HG02870 (cell line): ENCODE results near the gene ZNF639.
"Not testable (repeated sequence)": the region's sequence is repeated elsewhere in the genome, so short reads cannot be mapped to it uniquely, and the experiment has no call there.

ENCODE experiments used
- ATAC-seq: cut with Tn5 transposase; IDR thresholded peaks from one replicate; pipeline ENCODE4 v1.9.1; 2021; ENCODE audit warnings: mild to moderate bottlenecking, moderate library complexity; ENCODE audit not compliant: unreplicated experiment

ZNF639 gene, protein sequence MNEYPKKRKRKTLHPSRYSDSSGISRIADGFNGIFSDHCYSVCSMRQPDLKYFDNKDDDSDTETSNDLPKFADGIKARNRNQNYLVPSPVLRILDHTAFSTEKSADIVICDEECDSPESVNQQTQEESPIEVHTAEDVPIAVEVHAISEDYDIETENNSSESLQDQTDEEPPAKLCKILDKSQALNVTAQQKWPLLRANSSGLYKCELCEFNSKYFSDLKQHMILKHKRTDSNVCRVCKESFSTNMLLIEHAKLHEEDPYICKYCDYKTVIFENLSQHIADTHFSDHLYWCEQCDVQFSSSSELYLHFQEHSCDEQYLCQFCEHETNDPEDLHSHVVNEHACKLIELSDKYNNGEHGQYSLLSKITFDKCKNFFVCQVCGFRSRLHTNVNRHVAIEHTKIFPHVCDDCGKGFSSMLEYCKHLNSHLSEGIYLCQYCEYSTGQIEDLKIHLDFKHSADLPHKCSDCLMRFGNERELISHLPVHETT

DNA sequence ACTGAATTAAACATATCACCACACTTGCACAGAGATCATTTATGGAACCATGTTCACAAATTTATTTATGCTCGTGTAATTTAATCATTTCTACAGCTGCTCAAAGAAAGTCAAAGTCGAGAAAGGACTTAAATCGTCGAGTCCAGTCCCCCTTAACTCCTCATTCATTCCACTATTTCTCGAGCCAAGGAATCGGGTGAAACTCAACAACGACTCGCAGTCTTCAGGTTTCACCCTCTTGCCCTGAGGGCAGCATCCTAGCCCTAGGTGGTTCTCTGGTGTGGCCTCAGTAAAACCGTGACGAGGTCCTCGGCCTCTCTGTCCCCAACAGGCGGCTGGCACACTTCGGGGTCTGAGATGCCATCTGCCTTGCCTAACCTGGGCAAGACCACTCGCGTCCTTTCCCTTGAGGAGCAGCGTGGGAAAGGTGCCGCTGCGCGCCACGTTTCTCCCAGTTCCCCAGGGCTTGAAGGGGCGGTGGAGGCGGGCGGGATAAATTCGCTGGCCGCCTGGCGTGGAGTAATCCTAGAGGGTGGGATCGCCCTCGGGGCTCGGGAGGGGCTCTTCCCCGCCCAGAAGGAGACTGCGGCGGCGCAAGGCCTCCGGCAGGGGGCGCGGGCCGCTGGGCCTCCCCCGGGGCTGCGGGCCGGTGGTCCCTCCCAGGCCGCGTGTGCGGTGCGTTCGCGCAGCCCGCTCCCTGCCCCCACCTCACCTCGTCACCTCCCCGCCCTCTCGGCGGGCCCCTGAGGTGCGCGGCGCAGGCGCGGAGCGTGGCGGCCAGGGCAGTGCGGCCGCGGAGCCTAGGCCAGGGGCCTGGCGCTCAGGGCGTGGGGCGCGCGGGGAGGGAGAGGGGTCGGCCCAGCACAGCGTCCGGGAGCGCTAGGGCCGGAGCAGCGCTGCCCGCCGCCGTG, at the start of gene ZNF639:
ZNF639 (plus strand) TSS at position 746 of the 911 bp plus-strand sequence. CDS start 5,263 bp downstream, outside the sequence.
- peak; percentile 60 for ATAC-seq

DNA sequence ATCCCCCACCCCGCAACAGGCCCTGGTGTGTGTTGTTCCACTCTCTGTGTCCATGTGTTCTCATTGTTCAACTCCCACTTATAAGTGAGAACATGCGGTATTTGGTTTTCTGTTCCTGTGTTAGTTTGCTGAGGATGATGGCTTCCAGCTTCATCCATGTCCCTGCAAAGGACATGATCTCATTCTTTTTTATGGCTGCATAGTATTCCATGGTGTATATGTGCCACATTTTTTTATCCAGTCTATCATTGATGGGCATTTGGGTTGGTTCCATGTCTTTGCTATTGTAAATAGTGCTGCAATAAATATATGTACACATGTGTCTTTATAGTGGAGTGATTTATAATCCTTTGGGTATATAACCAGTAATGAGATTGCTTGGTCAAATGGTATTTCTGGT, 48.4 kb upstream of the ZNF639 start:
- not testable (repeated sequence) for ATAC-seq

DNA sequence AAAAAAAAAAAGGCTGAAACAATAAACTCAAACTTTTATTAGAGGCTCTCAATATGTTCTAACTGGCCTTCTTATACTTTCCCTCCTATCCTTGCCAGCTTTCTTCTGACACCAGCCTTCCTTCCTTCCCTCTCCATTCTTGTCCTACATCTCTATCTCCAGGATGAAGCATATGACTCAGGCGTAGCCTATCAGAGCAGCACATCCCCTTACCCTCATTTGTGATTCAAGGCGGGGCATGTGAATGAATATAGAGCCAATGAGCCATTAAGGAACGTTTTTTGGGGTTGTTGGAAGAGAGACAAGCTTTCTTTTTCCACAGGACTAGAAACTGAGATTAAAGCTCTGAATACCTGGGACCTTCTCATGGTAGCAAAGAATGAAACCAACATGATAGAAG, 46.8 kb upstream of the ZNF639 start:
- ATAC-seq = no peak

DNA sequence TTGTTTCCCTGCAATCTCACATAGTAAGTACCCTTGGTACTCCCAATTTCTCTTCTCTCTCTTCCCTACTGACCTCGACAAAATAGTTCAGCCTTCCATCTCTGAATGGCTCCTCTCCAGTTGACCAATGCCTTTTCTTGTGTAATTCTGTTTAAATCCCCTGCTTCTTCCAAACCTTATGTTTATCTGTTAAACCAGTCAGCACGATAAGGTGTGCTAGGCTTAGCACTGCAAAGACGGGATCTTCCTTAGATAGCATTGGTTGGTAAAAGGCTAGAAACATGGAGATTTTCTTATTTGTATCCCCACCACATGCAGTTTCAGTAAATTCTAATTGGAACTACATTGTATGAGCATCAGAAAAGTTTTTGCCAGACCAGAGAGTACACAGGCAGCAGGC, 46.1 kb upstream of the ZNF639 start:
- ATAC-seq = no peak

DNA sequence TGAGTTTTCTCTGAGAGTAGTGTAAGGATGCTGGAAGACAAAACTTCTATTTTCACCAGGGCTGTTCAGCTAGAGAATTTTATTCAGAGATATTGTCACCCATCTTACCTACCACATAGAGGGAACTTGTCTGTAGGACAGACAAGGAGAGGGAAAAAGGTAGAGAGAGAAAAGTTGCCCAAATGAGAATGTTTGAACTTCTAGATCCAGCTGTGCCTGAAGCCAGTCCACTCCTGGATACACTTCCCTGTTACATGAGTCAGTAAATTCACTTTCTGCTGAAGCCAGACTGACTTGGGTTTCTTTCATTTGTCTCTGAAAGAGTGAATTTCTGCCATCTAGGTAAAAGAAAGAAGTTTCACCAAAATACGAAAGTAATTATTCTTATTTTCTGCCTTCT, 44.7 kb upstream of the ZNF639 start:
- ATAC-seq = no peak

DNA sequence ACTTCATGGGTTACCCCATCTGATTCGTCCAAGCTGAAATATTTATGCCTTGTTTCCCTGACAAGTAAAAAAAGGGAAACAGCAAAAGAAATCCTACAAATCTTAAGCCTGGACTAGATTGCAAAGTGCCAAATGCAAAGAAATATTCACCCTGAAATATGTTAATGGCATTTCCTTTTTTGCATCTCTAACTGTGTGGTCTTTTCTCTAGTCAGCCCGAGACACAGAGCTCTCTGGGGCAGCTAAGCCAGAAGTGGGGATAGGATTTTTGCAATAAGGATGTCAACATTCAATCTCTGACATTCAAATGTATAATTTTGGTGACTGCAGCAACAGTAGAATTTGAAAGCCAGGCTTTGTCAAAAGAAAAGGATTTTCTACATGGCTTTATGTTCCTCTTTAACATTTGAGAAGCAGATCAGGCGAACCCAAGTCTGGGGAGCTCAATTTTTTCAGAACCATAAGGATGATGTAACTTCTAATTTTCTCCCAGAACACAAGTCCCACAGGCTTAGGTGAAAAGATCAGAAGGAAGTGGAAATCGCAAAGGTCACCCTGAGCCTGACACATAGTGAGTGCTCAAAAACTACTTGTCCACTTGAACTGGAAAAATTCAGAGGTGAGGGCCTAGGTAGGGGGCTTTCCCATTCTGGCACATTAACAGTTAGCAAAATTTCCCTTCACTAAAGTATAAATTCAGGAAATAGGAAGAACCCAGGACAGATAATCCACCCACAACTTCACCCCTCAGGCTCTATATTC, 43.7 kb upstream of the ZNF639 start:
- no peak for ATAC-seq

DNA sequence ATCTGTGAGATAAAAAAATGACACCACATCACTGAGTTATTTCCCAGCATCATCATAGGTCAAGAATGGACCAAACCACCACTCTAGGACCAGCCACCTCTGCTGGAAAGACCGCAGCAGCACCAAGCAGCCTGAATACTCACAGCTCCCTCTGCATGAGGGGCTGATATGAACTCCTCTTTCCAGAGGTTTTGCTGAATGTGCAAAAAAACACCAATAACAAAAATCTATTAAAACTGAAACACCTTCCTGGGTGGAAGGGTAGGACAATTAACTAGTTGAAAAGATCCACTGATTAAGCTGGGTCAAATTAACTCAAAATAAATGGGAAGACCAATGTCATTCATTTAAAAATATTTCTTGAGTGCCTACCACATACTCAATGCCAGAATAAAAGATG, 43.0 kb upstream of the ZNF639 start:
- no peak for ATAC-seq

DNA sequence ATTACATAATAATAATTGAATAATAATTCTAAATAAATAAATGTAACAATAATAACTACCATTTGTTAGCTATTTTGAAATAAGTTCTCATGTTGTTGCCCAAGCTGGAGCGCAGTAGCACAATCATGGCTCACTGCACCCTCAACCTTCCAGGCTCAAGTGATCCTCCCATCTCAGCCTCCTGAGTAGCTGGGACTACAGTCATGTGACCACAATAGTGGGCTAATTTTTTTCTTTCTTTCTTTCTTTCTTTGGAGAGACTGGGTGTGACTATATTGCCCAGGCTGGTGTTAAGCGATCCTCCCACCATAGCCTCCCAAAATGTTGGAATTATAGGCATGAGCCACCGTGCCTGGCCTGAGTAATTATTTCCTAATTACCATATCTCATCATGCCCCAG, 41.0 kb upstream of the ZNF639 start:
- no peak for ATAC-seq

DNA sequence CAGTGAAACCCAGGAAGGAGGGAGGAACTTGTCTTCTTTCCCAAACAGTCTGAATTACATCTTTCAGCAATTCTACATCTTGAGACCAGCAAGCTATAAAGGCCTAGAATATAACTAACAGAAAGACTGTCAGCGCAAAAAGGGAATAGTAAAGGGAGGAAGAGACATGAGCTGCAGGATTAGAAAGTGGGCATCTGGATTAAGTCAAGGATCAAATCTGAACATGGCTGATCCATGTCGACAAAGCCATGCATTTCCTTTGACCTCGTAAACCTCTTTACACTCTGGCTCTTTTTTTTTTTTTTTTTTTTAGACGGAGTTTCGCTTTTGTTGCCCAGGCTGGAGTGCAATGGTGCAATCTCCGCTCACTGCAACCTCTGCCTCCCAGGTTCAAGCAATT, 36.5 kb upstream of the ZNF639 start:
- no peak for ATAC-seq

DNA sequence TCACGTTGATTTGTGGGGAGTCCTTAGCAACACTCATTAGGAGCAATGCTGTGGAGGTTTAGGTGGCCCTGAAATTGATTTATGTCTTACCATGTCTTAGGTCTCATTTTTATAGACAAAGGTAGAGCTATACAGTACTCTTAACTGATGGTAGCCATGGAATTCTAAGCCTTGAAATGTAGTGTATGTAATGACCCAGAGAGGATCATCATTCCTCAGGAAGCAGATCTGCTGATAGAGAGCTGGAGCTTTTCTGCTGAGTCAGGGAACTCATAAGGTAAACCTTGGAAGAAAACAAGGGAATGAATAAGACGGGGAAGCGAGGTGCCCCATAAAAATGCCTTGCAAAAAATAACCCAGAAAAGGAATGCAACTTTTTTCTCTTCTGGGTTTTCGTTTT, 34.0 kb upstream of the ZNF639 start:
- no peak for ATAC-seq

DNA sequence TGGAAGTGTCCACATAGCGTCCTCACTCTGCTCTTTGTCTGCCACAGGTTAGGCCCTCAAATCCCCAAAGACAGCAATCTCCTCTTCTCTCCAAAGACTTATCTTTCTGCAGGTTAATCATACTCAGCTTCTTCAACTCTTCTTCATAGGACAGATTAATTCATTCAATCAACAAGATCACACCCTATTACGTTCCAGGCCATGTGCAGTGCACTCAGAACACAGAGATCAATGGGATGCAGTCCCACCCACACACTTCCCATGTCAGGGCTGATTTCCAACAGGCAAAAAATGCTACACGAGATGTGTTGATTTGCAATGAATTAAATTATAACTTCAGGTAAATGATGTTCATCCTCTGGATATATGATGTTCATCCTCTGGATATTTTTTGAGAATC, 33.5 kb upstream of the ZNF639 start:
- ATAC-seq = no peak

DNA sequence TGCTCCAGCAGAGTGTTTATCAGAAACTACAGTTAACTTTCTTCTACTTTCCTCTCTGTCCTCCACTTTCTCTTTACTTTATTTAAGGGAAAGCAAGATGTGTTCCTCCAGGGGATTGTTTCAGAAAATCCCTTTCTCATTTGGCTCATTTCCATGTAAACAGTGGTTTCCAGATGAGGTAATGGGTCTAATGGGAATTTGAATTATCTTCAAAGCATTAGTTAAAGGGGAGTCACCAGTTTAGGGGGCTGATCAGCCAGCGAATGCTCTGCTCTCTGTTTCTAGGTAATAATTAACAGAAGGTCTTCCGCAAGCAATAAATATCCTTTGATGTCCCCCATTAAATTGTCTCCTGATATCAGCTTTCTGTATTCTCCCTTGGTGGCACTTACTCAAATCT, 30.4 kb upstream of the ZNF639 start:
- no peak for ATAC-seq

DNA sequence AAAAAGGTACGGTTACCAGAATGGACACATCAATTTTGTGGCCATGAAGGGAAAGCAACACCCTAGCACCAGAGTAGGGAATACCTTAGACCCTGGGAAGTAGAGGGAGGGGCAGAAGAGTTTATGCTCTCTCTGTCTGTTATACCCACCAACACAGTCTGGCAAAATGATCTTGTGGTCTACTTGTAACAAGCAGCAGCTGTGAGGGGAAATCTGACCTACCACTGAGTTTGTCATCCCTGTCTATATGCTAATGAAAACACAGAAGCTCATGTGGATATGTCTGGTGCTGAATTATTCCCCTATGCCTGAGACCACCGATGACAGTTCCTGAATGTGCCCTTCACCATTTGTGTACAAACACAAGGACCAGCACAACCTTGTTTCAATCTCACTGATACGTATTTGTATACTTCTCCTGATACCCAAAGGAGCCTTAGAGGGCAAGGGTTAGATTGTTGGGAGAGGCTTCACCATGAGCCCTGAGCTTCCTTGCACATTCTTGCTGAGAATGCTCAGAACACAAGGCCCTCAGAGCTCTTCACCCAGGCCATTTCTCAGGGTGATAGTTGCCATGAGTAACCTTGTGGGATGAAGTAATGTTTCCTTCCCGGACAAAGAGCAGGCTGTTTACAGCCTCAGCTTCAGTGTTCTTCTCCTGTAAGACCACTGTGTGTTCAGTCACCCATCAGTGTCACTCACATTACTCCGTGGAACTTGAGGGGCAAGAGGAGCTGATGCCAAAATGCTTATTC, 24.7 kb upstream of the ZNF639 start:
- no peak for ATAC-seq

DNA sequence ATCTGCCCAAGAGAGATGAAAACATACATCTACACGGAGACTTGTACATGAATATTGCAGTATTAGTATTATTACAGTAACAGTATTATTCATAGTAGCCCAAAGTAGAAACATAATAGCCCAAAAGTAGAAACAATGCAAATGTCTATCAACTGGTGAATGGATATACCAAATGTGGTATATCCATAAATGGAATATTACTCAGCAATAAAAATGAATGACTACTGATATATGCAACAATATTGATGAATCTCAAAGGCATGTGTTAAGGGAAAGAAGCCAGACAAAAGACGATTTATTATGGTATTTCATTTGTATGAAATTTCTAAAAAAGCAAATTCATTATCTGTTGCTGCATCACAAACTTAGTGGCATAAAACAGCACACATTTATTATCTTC, 23.5 kb upstream of the ZNF639 start:
- ATAC-seq = no peak

DNA sequence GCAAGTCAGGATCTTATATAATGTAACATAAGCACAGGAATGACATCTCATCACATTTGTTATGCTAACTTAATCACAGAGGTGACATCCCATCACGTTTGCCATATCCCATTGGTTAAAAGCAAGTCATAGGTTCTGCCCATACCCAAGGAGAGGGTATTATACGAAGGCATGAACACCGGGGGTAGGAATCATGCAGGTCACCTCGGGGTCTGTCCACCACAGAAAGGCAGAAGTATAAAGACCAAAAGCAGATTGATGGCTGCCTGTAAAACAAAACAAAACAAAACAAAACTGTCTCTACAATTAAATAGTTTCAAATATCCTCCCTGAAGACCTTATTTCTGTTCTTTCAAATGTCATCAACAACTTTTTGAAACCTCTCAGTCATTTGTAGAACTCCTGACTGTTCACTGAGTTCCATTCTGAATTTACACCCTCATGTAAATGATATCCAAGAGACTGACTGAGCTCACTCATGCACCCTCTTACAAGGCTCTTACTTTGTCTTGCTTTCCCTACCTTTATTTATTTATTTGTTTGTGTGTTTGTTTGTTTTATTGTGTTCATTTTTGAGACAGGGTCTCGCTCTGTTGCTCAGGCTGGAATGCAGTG, 22.7 kb upstream of the ZNF639 start:
- peak; percentile 94 for ATAC-seq

DNA sequence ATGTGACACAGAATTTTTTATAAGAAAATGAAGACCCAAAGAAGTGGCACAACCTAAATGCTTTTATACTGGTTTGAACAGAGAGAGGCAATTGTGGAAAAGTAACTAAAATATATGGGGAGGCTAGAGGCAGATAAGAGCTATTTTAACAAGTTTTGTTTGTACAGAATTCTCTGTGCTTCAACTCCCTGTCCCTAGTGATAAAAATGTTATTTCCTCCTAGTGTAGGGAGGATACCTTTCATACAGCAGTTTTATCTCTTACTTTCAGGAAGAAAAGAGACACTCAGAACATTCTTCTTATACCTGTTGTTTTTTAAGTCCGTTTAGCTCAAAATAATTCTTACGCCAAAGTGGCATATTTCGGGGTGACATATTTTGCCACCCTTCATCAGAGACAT, 21.2 kb upstream of the ZNF639 start:
- ATAC-seq = no peak

DNA sequence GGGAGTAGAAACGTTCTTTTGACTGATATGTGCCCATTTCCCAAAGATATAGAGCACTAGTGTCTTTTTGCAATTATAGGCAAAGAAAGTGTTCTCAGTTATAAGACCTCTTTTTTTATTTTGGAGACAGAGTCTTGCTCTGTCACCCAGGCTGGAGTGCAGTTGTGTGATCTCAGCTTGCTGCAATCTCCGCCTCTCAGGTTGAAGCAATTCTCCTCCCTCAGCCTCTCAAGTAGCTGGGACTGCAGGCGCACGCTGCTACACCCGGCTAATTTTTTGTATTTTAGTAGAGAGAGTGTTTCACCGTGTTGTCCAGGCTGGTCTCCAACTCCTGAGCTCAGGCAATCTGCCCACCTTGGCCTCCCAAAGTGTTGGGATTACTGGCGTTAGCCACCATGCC, 20.7 kb upstream of the ZNF639 start:
- ATAC-seq = no peak

DNA sequence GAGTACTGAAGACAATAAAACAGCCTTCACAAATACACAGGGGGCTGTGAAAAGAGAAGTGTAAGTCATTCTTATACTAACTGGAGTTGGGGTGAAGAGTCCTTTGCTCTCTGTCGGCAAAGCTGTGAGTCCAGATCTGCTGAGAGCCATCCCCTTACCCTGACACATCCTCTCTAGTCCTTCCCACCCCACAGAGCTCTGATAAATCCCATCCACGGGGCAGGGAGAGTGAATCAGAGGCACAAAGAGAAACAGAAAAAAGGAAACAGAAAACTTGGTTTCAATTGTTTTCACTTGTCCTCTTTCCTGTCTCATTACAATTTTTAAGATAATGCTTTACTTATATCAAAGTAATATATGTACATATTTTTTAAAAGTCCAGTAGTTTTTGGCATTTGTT, 18.2 kb upstream of the ZNF639 start:
- ATAC-seq = no peak

DNA sequence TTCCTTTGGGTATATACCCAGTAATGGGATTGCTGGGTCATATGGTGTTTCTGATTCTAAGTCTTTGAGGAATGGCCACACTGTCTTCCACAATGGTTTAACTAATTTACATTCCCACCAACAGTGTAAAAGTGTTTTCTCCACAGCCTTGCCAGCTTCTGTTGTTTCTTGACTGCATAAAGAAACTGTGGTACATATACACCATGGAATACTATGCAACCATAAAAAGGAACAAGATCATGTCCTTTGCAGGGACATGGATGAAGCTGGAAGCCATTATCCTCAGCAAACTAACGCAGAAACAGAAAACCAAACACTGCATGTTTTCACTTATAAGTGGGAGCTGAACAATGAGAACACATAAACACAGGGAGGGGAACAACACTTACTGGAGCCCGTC, 15.5 kb upstream of the ZNF639 start:
- not testable (repeated sequence) for ATAC-seq

DNA sequence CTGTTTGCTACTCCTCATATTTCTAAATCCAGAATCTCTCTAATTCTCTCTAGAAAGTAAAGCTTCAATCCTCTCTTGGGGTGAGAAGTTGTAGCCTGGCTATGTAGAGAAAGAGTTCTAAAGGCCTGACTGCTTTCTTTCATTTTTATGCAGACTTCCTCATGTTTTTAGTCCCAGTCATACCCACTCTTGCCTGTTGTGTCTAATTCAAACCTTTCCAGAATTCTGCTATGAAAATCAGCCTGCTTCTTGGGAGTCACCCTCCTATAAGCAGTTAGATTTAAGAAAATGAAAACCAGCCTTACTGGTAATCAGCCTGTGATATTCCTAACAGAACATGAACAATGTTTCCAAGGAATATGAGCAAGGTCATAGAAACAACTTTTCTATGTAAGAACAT, 14.8 kb upstream of the ZNF639 start:
- ATAC-seq = no peak
